Fibroblast of skin of back (primary cell): ENCODE results near the gene DAGLA.

Experiments
- DNase-seq: peaks from one replicate; pipeline ENCODE4 v3.0.0-alpha.2; 2013

Gene DAGLA

DNA sequence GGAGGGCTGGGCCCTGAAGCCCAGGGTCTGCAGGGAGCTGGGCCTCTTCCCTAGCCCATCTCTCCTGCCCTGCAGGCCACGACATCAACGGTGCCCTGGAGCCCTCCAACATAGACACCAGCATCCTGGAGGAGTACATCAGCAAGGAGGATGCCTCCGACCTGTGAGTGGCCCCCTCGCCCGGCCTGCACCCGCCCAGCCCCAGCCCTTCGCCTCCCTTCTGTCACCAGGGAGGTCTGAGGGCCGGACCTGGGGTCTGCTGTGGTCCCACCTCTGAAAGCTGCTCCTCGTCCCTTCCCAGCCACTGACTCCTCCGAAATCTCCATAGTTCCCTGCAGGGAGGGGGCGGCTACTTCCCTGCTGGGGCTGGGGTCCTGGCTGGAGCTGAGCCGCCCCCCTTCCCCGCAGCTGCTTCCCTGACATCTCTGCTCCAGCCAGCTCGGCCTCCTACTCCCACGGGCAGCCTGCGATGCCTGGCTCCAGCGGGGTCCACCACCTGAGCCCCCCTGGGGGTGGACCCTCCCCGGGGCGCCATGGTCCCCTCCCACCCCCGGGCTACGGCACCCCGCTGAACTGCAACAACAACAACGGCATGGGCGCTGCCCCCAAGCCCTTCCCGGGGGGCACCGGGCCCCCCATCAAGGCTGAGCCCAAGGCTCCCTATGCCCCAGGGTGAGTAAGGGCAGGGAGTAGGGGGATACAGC is 85.5 kb downstream of the DAGLA start:
- DNase-seq = no peak

DNA sequence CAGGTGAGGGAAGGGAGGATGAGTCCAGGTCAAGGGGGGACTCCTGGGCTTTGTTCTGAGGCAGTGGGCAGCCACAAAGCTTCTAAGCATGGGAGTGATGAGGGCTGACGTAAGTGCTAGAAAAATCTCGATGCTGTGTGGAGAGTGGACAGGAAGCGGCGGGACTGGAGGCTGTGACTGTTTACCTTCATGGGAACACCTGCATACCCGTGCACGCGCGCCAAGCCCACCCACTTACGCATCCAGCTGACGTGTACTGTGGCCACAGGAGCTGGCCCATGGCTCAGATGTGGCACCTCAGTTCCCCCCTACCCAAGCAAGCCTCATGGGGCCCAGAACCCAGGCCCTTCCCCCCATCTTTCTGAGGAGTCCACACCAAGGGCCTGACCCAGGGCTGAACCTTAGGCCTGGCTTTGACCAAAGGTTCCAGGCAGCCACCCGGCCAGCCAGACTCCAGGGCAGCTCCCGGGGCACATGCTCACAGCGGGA is 86.2 kb downstream of the DAGLA start:
- DNase-seq = no peak

DNA sequence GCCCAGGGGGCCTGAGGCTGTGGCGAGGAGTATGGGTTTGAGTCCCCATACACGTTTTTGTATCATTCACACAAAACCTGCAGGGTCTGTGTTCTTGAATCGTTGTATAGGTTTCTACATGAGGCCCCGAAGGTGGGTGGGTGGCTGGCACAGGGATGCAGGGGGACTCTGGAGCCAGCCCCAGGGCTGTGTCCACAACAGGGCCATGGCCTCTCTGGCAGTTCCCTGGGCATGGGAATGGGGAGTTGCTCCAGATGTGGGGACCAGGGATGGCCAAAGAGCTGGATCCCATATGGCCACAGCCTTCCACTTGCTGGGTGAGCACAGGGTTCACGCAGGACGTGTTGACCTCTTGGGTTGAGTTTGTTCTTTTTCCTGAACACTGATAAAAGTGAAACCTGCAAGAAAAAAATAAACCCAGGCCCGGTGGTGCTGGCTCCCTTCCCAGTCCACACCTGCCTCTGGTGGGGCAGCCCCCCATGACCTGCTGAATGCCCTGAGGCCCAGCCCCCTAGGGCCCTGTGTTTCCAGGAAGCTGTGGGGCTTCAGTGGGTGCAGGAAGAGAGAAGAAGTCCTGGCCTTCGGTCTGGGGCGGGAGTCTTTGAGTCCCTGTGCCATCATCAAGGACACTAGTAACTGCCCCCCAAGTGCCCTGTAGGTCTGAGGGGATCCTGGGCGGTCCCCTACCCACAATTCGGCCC is 88.3 kb downstream of the DAGLA start:
- DNase-seq = no peak

DNA sequence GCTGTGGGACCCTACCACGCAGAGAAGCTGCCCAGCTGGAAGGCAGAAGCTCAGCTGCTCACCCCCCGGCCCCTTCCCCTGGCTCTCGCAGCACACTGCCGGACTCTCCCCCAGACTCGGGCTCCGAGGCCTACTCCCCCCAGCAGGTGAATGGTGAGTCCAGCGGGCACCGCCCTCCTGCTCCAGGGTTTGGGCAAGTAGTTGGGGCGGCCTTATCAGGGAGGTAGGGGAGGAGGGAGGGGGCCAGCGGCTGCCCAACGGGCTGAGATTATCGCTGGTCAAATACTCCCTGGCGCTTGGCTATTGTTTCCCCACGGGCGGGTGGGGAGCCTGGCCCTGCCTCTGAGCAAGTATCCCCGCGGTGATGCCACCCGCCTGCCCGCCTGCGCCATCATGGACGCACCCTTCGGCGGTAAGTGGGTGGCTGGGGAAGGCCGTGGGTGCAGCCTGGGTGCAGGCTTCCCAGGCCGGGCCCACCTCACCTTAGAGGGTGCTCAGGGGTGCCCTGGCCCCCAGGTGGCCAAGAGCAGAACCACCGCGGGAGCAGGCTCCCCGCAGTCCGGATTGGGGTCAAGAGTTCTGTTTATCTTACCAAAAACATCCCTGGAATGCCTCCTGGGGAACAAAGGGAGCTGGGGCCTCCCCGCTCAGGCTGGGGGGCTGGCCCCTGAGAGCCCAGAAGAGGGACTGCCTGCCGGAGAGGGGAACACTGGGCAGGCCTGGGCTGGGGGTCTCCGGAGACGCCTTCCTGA is 89.2 kb downstream of the DAGLA start:
- peak; percentile 19 for DNase-seq

DNA sequence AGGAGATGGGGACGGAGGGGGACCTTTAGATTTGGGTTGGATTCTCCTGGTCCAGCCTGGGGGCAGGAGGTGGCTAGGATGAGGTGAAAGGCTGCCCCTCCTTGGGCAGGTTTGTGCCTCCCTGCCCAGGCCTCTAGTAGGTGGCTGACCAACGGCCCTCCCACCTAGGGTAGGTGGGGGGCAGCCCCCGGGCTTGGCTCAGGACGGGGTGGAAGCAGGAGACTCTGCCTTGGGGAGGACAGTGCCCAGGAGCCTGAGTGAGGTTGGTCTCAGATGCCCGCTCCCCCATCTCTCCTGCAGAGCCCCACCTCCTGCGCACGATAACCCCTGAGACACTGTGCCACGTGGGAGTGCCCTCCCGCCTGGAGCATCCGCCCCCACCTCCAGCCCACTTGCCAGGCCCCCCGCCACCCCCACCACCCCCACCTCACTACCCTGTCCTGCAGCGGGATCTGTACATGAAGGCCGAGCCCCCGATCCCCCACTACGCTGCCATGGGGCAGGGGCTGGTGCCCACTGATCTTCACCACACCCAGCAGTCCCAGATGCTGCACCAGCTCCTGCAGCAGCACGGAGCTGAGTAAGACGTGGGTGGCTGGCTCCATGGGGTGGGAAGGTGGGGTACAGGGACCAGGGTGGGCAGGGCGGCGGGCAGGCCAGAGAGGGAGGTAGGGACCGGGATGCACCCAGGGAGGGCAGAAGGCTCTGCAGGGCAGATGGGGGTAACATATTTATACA is 89.9 kb downstream of the DAGLA start:
- DNase-seq = no peak

DNA sequence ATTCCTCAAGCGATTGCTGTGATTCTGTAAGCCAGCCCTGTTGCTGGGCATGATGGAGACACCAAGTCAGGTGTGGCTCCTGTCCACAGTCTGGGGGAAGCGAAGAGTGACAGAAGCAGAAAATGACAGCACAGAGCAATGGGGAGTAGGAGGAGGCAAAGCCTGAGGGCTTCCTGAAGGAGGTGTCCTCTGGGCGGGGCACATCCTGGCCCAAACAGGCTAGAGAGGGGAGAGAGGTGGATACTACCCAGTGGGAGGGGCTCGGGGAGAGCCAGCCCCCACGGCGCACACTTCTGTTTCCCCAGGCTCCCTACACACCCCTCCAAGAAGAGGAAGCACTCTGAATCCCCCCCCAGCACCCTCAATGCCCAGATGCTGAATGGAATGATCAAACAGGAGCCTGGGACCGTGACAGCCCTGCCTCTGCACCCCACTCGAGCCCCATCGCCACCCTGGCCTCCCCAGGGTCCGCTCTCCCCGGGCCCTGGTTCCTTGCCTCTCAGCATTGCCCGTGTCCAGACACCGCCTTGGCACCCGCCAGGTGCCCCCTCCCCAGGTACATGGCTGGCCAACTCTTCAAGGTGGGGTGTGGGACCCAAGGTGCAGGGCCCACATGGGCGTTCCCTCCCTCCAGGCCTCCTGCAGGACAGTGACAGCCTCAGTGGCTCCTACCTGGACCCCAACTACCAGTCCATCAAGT is 91.2 kb downstream of the DAGLA start:
- DNase-seq = no peak

DNA sequence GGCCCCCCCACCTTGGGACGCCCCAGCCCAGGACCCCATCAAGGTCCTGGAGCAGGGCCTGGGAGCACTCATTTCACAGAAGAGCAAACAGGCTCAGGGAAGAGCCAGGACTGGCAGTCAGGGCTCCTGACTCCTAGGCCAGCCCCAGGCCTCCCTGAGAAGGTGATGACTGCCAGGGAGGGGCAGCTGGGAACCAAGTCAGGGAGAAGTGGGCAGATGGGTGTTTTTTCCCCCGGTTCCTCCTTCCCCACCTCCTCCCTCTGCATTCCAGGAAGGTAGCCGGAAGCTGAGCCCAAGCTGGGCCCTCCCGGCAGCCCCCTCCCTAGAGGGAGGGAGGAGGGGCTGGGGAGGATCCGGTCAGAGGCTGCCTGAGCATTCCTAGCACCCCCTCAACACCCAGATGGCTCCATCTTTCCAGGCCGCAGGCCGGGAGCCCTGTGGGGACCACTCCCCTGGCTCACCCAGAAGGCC is 91.8 kb downstream of the DAGLA start:
- DNase-seq = no peak

DNA sequence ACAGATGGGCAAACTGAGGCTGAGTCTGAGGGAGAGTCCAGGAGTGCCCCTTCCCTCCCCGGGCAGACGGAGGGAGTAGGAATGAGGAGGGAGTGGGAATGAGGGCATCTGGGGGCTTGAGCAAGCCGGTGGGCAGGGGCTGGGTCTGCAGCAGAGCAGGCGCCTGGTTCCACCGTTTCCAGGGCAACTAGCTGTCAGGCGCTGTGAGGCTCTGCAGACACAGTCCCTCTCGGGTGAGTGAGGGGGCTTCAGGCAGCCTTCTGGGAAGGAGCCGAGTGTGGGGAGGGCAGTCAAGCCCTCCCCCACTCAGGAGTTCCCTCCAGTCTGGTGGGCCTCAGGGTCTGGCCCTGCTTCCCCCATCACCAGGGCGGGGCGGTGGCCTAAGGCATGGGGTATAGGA is 93.2 kb downstream of the DAGLA start:
- DNase-seq = no peak

DNA sequence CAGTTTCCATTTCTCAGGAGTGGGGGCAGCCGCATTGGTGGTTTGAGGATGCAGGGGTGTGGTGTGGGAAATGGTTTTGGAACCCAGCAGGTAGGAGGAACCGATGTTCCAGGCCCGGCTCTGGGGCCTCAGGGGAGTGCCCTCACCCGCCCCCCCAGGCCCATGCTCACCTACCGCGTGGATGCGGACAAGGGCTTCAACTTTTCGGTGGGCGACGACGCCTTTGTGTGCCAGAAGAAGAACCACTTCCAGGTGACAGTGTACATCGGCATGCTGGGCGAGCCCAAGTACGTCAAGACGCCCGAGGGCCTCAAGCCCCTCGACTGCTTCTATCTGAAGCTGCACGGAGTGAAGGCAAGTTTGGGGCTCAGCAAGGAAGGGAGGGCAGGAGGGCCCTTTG is 93.6 kb downstream of the DAGLA start:
- no peak for DNase-seq

DNA sequence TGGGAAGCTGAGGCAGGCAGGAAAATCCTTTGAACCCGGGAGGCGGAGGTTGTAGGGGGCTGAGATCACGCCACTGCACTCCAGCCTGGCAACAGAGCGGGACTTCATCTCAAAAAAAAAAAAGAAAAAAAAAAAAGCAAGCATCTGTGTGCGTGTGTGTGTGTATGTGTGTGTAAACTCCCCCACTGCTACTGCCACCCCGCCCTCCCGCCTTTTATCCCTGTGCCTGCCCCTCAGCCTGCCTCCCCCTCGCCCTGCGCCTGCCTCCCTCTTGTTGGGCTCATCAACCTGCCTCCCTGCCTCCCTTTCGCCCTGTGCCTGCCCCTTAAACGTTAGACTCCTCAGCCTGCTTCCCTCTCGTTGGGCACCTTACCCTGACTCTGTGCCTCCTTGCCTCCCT is 94.2 kb downstream of the DAGLA start:
- DNase-seq = no peak

DNA sequence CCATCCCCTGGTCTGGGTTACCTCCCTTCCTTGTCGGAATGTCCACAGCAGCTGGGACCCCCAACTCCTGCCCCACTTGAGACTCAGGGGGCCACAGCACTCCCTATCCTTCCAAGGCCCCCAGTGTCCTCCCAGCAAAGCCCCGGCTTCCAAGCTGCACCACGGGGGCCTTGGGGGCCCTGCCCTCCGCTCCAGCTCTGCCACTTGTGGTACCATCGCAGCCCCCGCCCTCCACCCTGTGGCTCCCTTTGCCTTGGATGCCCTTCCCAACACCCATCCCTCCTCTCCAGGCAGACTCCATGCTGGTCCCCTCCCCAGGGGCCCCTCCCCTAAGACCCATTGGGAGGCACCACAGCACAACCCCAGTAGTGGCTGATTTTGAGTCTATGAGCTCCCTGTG is 94.9 kb downstream of the DAGLA start:
- DNase-seq = no peak

DNA sequence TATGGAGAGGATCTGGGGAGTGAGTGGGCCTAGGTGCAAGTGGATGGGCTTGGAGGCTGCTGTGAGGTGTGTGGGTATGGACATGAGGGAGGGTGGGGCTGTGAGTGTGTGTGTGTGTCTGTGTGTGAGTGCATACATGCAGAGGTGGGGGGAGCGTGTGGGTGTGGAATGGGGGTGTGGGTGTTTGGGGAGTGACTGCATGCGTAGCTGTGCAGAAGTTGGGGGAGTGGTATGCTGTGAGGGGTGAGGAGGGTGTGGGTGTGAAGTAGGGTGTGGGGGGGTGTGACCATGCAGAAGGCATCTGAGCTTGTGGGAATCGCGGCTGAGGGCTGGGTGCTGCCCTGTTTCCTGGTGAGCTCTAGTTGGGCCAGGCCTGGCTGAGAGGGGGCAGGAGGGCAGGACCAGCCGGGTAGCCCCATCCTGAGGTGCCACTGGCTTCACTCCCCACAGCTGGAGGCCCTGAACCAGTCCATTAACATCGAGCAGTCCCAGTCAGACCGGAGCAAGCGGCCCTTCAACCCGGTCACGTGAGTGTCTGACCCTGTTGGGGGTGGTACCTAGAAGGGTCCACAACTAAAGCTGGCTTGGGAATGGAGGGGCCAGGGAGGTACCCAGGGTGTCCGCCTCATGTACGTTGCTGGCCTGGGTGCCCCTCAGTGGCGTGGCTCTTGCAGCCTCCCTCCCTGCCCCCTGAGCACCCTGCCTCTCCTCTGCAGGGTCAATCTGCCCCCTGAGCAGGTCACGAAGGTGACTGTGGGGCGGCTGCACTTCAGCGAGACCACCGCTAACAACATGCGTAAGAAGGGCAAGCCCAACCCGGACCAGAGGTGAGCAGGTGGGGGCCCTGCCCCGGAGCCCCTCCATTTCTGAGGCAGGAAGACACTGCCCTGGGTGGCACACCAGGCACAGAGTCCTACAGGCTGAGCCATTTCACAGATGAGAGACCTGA is 95.7 kb downstream of the DAGLA start:
- DNase-seq = no peak

DNA sequence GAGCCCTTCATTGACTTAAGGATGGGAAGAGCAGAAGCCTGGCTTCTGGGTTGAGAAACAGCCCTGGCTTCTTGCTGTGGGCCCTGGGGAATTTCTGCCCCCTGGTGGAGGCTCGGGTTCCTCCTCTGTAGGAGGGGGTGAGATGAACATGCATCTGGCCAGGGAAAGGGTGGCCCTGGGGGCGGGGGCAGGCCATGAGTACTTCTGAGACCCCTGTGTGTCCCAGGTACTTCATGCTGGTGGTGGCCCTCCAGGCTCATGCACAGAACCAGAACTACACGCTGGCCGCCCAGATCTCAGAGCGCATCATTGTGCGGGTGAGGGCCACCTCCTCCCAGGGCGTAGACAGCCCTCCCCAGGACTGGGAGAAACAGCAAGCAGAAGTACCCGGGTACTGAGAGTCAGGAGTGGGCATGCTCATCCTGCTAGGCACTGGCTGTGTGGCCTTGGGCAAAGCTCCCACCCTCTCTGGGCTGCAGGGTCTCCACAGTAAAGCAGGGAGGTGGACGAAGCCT is 96.4 kb downstream of the DAGLA start:
- DNase-seq = peak; percentile 62

DNA sequence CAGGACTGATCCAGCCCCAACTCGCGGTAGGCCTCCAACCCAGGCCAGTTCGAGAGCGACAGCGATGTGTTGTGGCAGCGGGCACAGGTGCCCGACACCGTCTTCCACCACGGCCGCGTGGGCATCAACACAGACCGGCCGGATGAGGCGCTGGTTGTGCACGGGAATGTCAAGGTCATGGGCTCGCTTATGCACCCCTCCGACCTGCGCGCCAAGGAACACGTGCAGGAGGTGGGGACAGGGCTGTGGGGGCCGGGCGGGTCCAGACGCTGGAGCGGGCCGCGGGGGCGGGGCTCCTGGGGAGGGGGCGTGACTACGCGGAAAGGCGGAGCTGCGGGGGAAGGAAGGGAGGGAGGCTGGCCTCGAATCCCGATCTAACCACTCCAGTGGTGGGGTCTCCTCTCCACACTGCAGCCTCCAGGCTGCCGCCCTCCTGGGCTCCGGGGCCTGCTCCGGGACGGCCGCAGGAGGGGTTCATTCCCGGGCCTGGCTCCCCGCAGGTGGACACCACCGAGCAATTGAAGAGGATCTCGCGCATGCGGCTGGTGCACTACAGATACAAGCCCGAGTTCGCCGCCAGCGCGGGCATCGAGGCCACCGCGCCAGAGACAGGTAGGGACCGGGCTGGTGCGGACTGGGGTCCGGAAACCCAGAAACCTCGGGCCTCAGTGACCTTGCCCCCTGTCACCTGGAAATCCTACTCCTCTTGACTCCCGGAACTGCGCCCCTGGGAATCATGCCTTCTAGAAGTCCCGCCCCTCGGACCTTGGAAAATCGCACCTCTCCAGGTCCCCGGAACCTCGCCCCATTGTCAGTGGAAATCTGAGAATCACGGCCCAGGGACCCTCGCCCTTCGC is 97.3 kb downstream of the DAGLA start:
- DNase-seq = peak; percentile 18

DNA sequence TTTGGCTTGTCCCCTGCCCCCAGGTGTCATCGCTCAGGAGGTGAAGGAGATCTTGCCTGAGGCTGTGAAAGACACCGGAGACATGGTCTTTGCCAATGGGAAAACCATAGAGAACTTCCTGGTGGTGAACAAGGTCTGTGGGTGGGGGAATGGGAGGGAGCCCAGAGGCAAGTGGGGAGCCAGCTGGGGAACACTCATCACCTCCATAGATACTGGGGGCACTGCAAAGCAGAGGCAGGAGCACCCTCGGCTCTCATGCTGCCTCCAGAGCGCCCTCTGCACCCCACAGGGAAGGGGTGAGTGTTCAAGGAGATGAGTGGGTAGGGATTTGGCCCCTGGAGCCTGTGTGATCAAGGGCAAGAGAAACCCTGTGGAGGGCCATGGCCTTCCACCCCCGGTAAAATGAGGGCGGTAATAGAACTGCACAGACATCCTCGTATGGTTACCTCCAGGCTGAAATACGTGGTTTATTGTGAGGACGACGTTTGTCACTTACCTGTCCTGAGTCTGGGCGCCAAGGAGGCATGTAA is 98.2 kb downstream of the DAGLA start:
- DNase-seq = no peak

DNA sequence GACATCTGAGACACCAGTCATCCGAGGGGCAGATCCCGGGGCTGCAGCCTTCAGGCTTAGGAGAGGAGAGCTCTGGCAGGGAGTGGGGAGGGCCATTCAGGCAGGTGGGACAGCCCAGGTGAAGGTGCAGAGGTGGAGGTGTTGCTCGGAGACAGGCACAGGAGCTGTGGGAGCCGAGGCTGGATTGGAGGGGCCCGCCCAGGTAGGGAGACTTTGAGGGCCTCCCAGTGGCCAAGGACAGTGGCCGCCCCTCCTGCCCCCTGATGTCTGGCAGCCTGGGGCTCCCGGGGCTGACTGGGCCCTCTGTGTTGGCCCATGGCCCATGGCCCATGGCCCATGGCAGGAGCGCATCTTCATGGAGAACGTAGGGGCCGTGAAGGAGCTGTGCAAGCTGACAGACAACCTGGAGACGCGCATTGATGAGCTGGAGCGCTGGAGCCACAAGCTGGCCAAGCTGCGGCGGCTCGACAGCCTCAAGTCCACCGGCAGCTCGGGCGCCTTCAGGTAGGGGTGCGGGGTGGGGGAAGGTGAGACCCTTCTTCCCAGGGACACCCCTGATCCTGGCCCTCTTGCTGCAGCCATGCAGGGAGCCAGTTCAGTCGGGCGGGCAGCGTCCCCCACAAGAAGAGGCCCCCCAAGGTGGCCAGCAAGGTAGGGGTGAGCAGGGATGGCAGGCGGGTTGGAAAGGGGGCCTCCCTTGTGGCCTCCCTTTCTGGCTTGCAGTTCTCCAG is 98.9 kb downstream of the DAGLA start:
- DNase-seq = no peak

DNA sequence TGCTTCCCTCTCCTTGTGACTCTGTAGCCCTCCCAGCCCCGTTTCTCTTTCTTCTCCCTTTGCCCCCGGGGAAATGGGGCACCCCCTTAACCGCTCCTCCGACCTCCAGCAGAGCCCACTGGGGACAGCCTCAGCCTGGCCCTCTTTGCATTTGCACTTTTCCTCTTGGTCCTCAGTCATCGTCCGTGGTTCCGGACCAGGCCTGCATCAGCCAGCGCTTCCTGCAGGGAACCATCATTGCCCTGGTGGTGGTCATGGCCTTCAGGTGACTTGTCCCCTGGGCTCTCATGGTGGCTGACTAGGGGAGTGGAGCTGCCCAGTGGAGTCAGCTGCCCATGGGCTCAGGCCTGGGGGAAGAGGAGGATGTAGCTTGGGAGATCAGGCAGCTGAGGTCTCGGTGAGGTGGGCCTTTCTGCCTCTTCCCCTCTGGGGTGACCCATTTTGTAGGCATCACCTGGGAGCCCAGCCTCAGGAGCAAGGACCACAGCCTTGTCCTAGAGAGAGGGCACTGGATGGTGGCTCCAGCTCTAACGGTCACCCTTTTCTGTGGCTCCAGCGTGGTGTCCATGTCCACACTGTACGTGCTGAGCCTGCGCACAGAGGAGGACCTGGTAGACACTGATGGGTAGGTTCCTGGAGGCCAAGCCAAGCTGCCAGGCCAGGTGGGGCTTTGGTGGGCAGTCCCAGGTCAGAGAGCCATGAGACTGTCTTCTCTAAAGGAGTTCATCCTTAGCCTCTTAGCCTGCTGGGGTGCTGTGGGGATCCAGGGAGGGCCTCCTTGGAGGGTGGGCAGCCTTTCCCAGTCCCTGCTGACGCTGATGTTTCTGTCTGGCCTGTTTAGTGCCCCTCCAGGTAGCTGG is 99.7 kb downstream of the DAGLA start:
- no peak for DNase-seq
